Astrocyte of the cerebellum (primary cell): ENCODE measurements around the gene CCDC112.

Experiments used
- DNase-seq: peaks from one replicate; pipeline ENCODE4 v3.0.0-alpha.2; 2011; ENCODE audit warnings: low read depth
- H3K4me3 ChIP-seq: 2 replicates; pipeline ENCODE4 v1.5.1; 2011; ENCODE audit warnings: mild to moderate bottlenecking, low read depth, low read length, moderate library complexity
- CTCF ChIP-seq: IDR thresholded peaks from 2 replicates; pipeline ENCODE4 v1.5.1; 2012; ENCODE audit warnings: low read length, low read depth, moderate library complexity, mild to moderate bottlenecking; ENCODE audit errors: missing control alignments
- in situ Hi-C: cut with HindIII; loops from 2 replicates; pipeline ENCODE4 v1.10.0; 2017; ENCODE audit warnings: low sequenced_read_pairs

CCDC112 gene

GRCh38 chr5:115325296-115325959, 29.0 kb upstream of the CCDC112 start:
- no peak for TF ChIP-seq CTCF
- DNase-seq, result no peak
- H3K4me3 ChIP-seq, result no peak overlapping the region
- in situ Hi-C loops, result no loop called here

GRCh38 chr5:115324021-115324420, 27.6 kb upstream of the CCDC112 start:
- in situ Hi-C loops, result no loop called here
- no peak overlapping the region for H3K4me3 ChIP-seq
- DNase-seq, result no peak
- no peak for TF ChIP-seq CTCF

- H3K4me3 ChIP-seq, result no peak overlapping the region
- DNase-seq, result no peak
- TF ChIP-seq CTCF, result no peak
- in situ Hi-C loops, result no loop called here
Observed at GRCh38 chr5:115322729-115323128, 26.3 kb upstream of the CCDC112 start.

GRCh38 chr5:115321309-115321708, 24.9 kb upstream of the CCDC112 start:
- no peak for TF ChIP-seq CTCF
- no peak overlapping the region for H3K4me3 ChIP-seq
- in situ Hi-C loops, result no loop called here
- DNase-seq, result no peak

- no peak for DNase-seq
- no peak overlapping the region for H3K4me3 ChIP-seq
- in situ Hi-C loops, result no loop called here
- TF ChIP-seq CTCF, result no peak
Observed at GRCh38 chr5:115320515-115320914, 24.1 kb upstream of the CCDC112 start.

GRCh38 chr5:115320006-115320405, 23.6 kb upstream of the CCDC112 start:
- in situ Hi-C loops, result no loop called here
- DNase-seq, result no peak
- TF ChIP-seq CTCF, result no peak
- no peak overlapping the region for H3K4me3 ChIP-seq
